Measurements from ENCODE around the gene SLC29A2.
A peak's percentile ranks its signal among the peaks of the same experiment; 100 is the strongest.

The SLC29A2 gene

DNA sequence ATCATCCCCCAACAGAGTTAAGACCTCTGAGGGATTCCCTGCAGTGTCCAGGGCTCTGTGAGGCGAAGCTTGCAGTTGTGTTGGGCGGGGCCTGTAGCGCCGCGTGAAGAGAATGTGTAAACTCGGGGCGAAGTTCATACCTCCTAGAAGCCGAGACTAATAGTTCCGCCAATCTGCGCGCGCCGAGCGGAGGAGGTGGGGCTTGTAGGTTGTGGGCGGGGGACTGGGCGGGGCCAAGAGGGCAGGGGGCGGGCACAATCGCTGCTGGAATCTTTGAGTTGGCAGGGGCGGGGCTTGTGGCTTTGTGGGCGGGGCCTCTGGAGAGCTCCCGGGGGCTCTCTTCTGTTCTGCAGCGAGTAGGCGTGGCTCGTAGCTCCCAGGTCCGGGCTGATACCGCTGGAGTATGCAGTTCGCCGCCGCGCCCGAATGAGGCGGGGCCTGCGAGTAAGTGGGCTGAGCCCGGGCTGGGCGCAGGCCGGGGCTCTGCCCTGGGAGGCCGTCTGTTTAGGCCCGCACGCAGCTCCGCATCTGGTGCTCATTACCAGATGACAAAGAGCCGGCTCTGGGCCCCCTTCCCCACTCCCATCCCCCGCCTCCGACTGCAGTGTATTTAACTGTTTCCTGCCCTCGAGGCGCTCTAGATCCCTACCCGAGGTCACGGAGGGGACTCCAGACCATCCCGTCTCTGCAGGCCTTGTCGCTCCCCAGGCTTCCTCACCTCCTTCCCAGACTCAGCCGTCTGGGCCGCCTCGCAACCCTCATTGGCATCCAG, 58.8 kb downstream of the SLC29A2 start:
- DNase-seq (ENCODE audit: low spot score in 2 of 2) = peak; percentile 96 to 99
- peak overlapping the region; percentile 96 for H3K27ac Mint-ChIP-seq
- H3K36me3 Mint-ChIP-seq = no peaks in the 10 kb centered on the region
- ATAC-seq = peak; percentile 85
- H3K4me1 Mint-ChIP-seq = peaks cover 43% of the 10 kb centered on the region
- peak overlapping the region; percentile 88 for H3K4me3 Mint-ChIP-seq
- H3K9me3 Mint-ChIP-seq = no peaks in the 10 kb centered on the region
